Suprapubic skin (tissue), 4 donors: ENCODE results near the gene ARID3A. TPM values are rescaled to one million over a fixed set of nuclear protein-coding genes. Genes with fewer than 3 reads are reported as not detected.

ENCODE experiments used
- DNase-seq, 2 donors: peaks; one replicate each; pipeline ENCODE4 v3.0.0-alpha.2; 2019; ENCODE audit warnings: low spot score in 2 of 2
- H3K27ac ChIP-seq: fragments of 200-600 bp; sonication (generic); one replicate; pipeline ENCODE4 v1.5.1; 2019
- H3K27me3 ChIP-seq: fragments of 200-600 bp; sonication (generic); one replicate; pipeline ENCODE4 v1.5.1; 2019
- H3K36me3 ChIP-seq: fragments of 200-600 bp; sonication (generic); one replicate; pipeline ENCODE4 v1.5.1; 2019
- H3K4me1 ChIP-seq: fragments of 200-600 bp; sonication (generic); one replicate; pipeline ENCODE4 v1.5.1; 2019
- H3K4me3 ChIP-seq: fragments of 200-600 bp; sonication (generic); one replicate; pipeline ENCODE4 v1.5.1; 2019; ENCODE audit warnings: mild to moderate bottlenecking
- H3K9me3 ChIP-seq: fragments of 200-600 bp; sonication (generic); one replicate; pipeline ENCODE4 v1.5.1; 2019
- EP300 ChIP-seq: sonication (generic); formaldehyde crosslinking; IDR thresholded peaks from one replicate; pipeline ENCODE4 v1.6.1; 2017; ENCODE audit warnings: antibody characterized with exemption
- POLR2A ChIP-seq, 2 donors: fragments of 450-650 bp; IDR thresholded peaks; one replicate each; pipeline ENCODE4 v1.6.1; 2017; ENCODE audit warnings: antibody characterized with exemption in 2 of 2, mild to moderate bottlenecking in 2 of 2, moderate library complexity in 2 of 2
- POLR2AphosphoS5 ChIP-seq, 3 donors: sonication (generic); formaldehyde crosslinking; IDR thresholded peaks; one replicate each; pipeline ENCODE4 v1.6.1; 2017; ENCODE audit warnings: antibody characterized with exemption in 3 of 3
- WGBS: methylation state at CpG from one replicate; pipeline ENCODE4 v1.1.5; 2018; 5-methylcytosine and 5-hydroxymethylcytosine counted together
- total RNA-seq, 4 donors: library from RNA; depleted of rRNA; stranded (reverse); fragments of >200 nt; gene quantifications; one replicate each; pipeline ENCODE4 v1.1.0, GENCODE V29; 2016
- TF ChIP-seq, protein P1 (sequence below), 2 donors: fragments of 200-600 bp in 1 of 2; fragments of 450-650 bp in 1 of 2; sonication (generic) in 1 of 2; IDR thresholded peaks; one replicate each; pipeline ENCODE4 v1.5.1; 2016 to 2019; ENCODE audit warnings: antibody characterized with exemption in 2 of 2, mild to moderate bottlenecking in 1 of 2, moderate library complexity in 1 of 2

The ARID3A gene
- total RNA-seq, 4 donors from 2014 or later, result 4.7 to 7.5 (median 6.1) TPM

DNA sequence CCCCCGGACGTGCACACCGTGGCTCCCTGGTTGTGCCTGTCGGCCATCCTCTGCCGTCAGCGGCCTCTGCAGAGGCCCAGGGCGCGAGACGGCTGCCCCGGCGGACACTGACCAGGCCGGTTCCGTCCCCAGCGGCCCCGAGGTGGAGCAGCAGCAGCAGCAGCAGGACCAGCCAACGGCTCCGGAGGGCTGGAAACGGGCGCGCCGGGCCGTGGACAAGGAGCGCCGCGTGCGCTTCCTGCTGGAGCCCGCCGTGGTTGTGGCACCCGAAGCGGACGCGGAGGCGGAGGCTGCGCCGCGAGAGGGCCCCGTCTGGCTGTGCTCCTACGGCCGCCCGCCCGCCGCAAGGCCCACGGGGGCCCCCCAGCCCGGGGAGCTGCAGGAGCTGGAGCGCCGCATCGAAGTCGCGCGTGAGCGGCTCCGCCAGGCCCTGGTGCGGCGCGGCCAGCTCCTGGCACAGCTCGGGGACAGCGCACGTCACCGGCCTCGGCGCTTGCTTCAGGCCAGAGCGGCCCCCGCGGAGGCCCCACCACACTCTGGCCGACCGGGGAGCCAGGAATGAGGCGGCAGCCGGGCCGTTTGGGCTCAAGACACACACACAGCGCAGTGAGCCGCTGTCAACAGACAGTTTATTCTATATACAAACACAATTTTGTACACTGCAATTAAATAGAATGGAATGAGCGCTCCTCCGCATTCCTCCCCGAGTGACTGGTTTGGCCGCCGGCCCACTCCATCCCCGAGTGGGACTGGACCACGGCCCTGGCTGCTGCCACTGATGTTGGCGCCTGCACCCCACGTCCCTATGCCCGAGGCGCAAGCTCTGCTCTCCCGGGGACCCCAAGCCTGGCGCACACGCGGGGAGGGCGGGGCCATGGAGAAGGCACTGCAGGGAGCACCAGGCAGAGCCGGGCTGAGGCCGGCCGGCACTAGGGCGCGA is 83.5 kb downstream of the ARID3A start:
- Histone ChIP-seq H3K4me3 (no peak overlapping the region), H3K27me3 (no peaks in the 10 kb centered on the region), H3K4me1 (no peaks in the 10 kb centered on the region), H3K27ac (no peak overlapping the region), H3K9me3 (no peaks in the 10 kb centered on the region), H3K36me3 (peaks cover 60% of the 10 kb centered on the region)
- TF ChIP-seq, protein P1, sequence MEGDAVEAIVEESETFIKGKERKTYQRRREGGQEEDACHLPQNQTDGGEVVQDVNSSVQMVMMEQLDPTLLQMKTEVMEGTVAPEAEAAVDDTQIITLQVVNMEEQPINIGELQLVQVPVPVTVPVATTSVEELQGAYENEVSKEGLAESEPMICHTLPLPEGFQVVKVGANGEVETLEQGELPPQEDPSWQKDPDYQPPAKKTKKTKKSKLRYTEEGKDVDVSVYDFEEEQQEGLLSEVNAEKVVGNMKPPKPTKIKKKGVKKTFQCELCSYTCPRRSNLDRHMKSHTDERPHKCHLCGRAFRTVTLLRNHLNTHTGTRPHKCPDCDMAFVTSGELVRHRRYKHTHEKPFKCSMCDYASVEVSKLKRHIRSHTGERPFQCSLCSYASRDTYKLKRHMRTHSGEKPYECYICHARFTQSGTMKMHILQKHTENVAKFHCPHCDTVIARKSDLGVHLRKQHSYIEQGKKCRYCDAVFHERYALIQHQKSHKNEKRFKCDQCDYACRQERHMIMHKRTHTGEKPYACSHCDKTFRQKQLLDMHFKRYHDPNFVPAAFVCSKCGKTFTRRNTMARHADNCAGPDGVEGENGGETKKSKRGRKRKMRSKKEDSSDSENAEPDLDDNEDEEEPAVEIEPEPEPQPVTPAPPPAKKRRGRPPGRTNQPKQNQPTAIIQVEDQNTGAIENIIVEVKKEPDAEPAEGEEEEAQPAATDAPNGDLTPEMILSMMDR (IDR thresholded peaks at IDR 0.05), result no peak
- no peak for TF ChIP-seq EP300
- TF ChIP-seq POLR2AphosphoS5 (IDR thresholded peaks at IDR 0.05), result no peak
- no peak for TF ChIP-seq POLR2A (IDR thresholded peaks at IDR 0.05)
- WGBS, result 90% methylated on average over 4 of the region's 92 CpGs
- DNase-seq, result no peak

DNA sequence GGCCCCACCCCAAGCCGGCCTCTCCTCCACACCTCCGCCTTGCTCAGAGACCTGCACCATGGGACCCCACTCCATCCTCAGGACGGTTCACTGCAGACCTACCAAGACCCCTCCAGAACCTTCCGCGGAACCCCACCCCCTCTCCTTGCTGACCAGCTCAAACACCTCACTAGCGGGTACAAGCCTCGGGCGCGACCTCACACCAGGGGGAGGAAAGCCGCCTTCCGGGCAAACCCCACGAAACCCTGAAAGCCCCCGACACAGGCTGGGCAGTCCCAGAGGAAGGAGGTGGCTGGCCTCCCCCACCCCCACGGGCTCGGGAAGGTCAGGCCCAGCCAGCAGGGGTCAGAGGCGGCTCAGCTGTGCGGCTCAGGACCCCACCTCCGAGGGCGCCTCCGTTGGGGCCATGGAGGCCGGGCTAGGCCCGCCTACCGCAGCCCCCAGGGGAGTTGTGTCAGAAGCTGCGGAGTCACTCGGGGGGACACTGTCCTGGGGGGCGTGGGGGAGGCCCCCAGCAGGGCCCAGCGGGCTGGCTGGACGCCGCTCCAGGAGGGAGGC is 84.2 kb downstream of the ARID3A start:
- no peak overlapping the region for H3K27ac ChIP-seq
- H3K36me3 ChIP-seq, result peaks cover 62% of the 10 kb centered on the region
- no peak overlapping the region for H3K4me3 ChIP-seq

DNA sequence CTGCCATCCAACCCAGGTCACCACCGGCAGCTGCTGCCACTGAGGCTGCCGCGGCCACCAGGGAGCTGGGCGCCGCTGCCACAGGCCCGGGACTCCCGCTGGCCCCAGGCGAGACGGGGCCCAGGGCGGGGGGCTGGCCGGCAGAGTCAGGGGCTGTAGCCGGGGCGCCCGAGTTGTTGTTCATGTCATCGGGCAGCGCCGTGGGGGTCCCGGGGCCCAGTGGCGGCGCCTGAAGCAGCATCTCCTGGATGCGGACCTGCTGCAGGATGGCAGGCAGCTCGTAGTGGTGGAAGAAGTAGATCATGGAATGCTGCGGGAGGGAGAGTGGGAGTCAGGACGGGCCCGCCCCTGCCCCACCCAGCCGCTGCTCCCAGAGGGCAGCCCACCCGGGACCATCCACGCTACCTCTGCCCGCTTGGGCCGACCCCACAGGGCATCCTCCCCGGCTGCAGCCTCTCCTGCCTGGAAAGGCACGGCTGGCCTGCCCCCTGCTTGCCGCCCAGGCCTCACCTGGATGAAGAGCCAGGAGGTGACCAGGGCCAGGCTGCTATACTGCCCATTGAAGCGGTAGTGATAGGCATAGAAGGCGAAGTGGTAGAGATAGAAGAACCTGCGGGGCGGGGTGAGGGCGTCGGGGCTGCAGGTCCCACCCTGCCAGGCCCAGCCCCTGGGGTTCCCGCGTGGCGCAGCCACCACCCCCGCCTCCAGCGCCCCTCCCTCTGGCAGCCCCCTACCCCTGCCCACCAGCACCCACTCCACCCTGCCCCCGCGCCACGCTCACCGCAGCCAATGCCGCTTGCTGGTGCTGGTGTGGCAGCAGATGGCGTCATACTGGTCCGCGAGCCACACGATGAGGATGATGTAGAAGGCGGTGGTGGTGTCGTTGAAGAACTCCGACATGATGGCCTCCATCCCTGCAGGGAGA is 85.0 kb downstream of the ARID3A start:
- Histone ChIP-seq H3K27ac (no peak overlapping the region), H3K4me3 (no peak overlapping the region), H3K9me3 (no peaks in the 10 kb centered on the region), H3K4me1 (peaks cover 14% of the 10 kb centered on the region), H3K27me3 (no peaks in the 10 kb centered on the region), H3K36me3 (peaks cover 62% of the 10 kb centered on the region)
- WGBS, result 88% methylated on average over 39 of the region's 56 CpGs
- DNase-seq, result no peak
- TF ChIP-seq, protein P1 (IDR thresholded peaks at IDR 0.05), result no peak
- no peak for TF ChIP-seq EP300
- TF ChIP-seq POLR2A (IDR thresholded peaks at IDR 0.05), result no peak
- no peak for TF ChIP-seq POLR2AphosphoS5 (IDR thresholded peaks at IDR 0.05)

More for the DNA sequence above, 84.2 kb downstream of the ARID3A start:
- 94% methylated on average over 7 of the region's 29 CpGs for WGBS
- no peaks in the 10 kb centered on the region for H3K27me3 ChIP-seq
- peaks cover 6% of the 10 kb centered on the region for H3K4me1 ChIP-seq
- no peak for DNase-seq
- TF ChIP-seq, protein P1 (IDR thresholded peaks at IDR 0.05), result no peak
- TF ChIP-seq EP300 (no peak), POLR2A (IDR thresholded peaks at IDR 0.05) (no peak), POLR2AphosphoS5 (IDR thresholded peaks at IDR 0.05) (no peak)
- H3K9me3 ChIP-seq, result no peaks in the 10 kb centered on the region

DNA sequence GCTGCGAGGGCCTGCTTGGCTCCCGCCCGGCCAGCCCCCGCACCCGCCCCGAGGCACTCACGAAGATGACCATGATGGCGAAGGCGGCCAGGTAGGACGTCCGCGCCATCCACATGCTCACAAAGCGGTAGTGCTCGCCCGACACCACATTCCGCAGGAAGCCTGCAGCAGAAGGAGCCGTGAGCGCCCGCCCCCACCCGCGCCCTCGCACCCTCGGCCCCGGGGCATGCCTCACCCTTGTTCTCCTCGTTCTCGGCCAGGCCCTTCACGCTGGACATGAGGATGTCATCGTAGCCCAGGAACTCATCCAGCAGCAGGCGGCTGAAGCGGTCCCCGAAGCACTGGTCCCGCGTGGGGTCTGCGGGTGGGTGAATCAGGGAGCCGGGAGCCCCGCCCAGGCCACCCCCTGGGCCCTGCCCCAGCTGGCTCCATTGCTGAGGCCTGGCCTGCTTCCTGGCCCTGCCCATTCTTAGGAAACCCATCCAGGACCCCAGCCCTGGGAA is 86.0 kb downstream of the ARID3A start:
- Histone ChIP-seq H3K4me1 (peaks cover 24% of the 10 kb centered on the region), H3K9me3 (no peaks in the 10 kb centered on the region), H3K4me3 (no peak overlapping the region), H3K27ac (no peak overlapping the region), H3K27me3 (no peaks in the 10 kb centered on the region), H3K36me3 (peaks cover 62% of the 10 kb centered on the region)
- DNase-seq, result no peak
- WGBS, result 90% methylated on average over 15 of the region's 36 CpGs
- TF ChIP-seq EP300 (no peak), POLR2A (IDR thresholded peaks at IDR 0.05) (no peak), POLR2AphosphoS5 (IDR thresholded peaks at IDR 0.05) (no peak)
- TF ChIP-seq, protein P1 (IDR thresholded peaks at IDR 0.05), result no peak
